ENCODE data around the gene HHLA2. TPM values are rescaled to one million over a fixed set of nuclear protein-coding genes. Genes with fewer than 3 reads are reported as not detected.

Gene HHLA2
- total RNA-seq, 1 donor from 2014 or later, result 2.3 TPM

GRCh38 chr3:108416111-108416869 is 119.9 kb downstream of the HHLA2 start:
- Mint-ChIP-seq H3K4me1 (ENCODE audit: unreplicated experiment) (peaks cover 17% of the 10 kb centered on the region), H3K4me3 (no peak overlapping the region), H3K27me3 (no peaks in the 10 kb centered on the region), H3K9me3 (peaks cover 5% of the 10 kb centered on the region), H3K36me3 (peaks cover 2% of the 10 kb centered on the region), H3K27ac (no peak overlapping the region)
- DNase-seq (ENCODE audit: extremely low spot score, unreplicated experiment), result no peak
- TF ChIP-seq CTCF (conservative IDR thresholded peaks at IDR 0.05), result no peak

DNA sequence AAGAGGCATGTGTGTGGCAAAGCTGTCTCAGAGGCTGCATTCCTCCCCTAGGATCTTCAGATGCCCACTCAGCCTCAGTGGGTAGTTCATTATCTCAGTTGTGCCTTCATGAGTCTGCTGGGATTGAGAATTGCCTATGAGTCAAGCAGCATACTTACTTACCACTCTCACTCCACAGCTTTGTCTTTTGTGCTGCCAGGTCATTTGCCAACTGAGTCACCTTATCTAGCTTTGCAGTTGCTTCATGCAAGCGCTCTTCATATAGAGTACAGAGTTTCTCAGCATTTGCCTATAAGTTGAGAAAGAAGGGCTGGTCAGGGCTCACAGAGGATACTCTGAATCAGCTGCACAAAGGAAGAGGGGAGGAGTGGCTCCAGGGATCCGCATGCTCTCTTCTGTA is 124.6 kb downstream of the HHLA2 start:
- no peak overlapping the region for H3K4me3 Mint-ChIP-seq
- H3K4me1 Mint-ChIP-seq (ENCODE audit: unreplicated experiment), result no peaks in the 10 kb centered on the region
- peaks cover 6% of the 10 kb centered on the region for H3K9me3 Mint-ChIP-seq
- TF ChIP-seq CTCF (conservative IDR thresholded peaks at IDR 0.05), result no peak
- no peaks in the 10 kb centered on the region for H3K36me3 Mint-ChIP-seq
- H3K27me3 Mint-ChIP-seq, result no peaks in the 10 kb centered on the region
- H3K27ac Mint-ChIP-seq, result no peak overlapping the region
- DNase-seq (ENCODE audit: extremely low spot score, unreplicated experiment), result no peak

Other genes with a start within 250 kb of the HHLA2 start
- gene CD47, start 205.5 kb upstream of the HHLA2 start, total RNA-seq (ENCODE audit: low replicate concordance), result 113 and 204 TPM in 2 replicates
- 77.0 and 95.7 TPM in 2 replicates for gene IFT57, start 74.1 kb upstream of the HHLA2 start, total RNA-seq (ENCODE audit: low replicate concordance)
- 0.26 and 0.77 TPM in 2 replicates for gene MYH15, start 214.0 kb downstream of the HHLA2 start, total RNA-seq (ENCODE audit: low replicate concordance)

Data from type B pancreatic cell (in vitro differentiated cells).